GM21381 (cell line): Measurements from ENCODE around the gene IL17RA.
"Not testable (repeated sequence)": the region's sequence is repeated elsewhere in the genome, so short reads cannot be mapped to it uniquely, and the experiment has no call there.

ENCODE experiments used
- ATAC-seq: cut with Tn5 transposase; IDR thresholded peaks from one replicate; pipeline ENCODE4 v1.9.1; 2021; ENCODE audit warnings: mild to moderate bottlenecking, moderate library complexity; ENCODE audit not compliant: unreplicated experiment

Gene IL17RA, protein sequence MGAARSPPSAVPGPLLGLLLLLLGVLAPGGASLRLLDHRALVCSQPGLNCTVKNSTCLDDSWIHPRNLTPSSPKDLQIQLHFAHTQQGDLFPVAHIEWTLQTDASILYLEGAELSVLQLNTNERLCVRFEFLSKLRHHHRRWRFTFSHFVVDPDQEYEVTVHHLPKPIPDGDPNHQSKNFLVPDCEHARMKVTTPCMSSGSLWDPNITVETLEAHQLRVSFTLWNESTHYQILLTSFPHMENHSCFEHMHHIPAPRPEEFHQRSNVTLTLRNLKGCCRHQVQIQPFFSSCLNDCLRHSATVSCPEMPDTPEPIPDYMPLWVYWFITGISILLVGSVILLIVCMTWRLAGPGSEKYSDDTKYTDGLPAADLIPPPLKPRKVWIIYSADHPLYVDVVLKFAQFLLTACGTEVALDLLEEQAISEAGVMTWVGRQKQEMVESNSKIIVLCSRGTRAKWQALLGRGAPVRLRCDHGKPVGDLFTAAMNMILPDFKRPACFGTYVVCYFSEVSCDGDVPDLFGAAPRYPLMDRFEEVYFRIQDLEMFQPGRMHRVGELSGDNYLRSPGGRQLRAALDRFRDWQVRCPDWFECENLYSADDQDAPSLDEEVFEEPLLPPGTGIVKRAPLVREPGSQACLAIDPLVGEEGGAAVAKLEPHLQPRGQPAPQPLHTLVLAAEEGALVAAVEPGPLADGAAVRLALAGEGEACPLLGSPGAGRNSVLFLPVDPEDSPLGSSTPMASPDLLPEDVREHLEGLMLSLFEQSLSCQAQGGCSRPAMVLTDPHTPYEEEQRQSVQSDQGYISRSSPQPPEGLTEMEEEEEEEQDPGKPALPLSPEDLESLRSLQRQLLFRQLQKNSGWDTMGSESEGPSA

DNA sequence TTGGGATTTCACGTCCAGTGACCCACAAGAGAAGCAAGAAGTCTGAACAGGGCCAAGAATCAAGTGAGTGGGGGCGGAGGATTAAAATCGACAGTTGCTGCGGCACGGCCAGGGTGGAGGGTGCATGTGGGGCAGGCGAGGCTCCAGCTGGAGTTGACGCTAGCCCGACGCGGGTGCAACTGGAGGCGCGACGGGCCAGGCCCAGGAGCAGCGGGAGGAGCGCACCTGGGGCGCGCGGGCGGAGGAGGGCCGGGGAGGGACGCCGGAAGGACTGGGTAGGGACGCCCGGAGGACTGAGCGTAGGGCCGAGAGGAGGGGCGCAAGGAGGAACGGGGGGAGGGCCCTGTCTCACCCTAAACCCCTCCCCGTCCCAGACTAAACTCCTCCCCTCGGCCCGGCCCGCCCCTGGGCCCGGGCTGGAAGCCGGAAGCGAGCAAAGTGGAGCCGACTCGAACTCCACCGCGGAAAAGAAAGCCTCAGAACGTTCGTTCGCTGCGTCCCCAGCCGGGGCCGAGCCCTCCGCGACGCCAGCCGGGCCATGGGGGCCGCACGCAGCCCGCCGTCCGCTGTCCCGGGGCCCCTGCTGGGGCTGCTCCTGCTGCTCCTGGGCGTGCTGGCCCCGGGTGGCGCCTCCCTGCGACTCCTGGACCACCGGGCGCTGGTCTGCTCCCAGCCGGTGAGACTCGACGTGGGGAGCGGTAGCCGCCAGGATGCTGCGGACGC, at the start of gene IL17RA:
IL17RA (plus strand) TSS at position 447 of the 723 bp plus-strand sequence; CDS start at position 539, 92 bp downstream.
- ATAC-seq = peak; percentile 91

DNA sequence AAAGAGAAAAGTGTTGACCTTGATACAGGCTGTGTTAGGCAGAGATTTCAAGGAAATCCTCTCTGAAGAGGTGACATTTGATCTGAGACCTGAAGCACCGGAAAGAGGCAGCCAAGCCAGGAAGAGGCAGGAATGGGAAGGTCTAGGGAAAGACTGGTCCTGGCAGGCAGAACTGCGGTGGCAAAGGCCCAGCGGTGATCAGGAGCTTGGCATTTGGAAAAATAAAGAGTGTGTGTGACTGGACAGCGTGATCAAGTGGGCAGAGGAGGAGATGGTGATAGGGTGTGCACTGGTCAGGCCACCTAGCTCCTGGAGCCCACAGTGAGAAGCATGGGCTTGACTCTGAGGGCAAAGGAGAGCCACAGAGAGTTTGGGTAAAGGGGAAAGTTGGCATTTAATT, 49.6 kb upstream of the IL17RA start:
- ATAC-seq = no peak

DNA sequence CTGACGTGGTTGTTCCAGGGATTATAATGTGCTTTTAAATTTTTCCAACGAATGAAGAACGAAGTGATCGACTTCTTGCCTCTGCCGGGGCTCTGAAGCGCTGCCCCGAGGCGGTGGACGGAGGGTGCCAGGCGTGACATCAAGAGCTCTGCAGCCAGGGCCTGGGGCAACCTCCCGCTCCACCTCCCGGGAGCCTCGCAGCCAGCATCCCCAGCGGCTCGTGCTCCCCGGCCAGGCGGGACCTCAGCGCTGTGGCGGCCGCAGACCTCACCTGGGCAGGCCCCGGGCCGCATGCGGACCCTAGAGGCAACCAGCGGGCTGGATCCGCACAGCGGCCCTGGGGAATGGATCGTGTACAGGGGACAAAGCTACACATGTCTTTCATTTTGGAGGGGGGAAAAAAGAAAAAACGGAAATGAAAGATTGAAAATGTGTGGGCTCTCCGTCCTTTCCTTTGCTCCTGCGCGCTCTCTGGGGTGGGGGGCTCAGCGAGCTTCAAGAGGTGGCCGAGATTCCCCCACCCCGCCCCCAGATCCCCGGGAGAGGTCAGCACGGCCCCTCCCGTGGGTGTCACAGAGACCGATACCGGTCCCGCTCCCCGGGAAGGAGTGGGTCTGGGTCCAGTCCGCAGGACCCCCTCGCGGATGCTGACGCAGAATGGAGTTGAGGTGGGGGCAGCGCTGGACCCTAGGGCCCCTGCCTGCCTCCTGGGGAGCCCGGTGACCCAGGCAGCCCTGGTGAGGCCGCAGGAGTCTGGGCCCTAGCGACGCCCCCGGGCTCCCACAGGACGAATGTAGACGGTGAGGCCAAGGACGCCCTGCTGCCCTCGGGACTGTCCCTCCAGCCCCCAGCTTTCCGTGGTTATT, 48.6 kb upstream of the IL17RA start:
- ATAC-seq = not testable (repeated sequence)

DNA sequence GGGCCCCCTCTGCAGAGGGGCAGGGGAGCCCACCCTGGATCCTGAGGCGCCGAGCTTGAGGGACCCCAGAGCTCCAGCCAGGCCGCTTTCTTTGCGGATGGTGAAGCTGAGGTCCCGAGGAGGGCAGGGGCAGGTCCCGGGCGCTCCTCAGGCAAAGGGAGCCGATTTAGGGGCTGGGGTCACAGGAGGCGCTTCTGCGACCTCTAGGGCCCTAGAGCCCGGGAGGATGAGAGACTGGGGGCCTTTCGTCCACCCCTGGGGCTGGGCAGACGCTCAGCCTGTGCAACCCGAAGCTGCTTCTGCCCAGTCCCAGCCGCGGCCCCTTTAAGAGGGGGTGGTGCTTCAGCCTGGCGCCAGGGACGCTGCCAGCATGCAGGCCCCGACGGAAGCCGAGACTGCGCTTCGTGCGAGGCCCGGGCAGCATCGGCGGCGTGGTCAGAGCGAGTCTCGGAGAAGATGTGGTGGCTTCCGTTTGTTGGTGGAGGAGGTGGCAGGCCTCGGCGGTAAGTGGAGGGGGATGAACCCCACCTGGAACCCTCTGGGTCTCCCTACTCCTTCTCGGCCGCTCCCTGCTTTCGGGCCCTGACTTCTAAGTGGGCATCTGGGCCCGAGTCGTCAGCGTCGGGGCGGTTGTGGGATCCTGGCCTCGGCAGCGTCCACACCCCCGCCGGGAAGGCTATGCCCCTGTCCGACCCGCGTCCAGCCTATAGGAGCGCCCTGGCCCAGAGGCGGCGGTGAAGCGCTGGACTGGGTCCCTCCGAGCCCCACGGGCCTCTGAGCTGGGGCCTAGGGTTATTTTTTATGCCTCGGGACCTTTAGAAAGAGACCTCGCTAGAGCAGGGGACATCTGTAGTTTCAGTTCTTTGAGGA, 47.7 kb upstream of the IL17RA start:
- ATAC-seq = not testable (repeated sequence)

DNA sequence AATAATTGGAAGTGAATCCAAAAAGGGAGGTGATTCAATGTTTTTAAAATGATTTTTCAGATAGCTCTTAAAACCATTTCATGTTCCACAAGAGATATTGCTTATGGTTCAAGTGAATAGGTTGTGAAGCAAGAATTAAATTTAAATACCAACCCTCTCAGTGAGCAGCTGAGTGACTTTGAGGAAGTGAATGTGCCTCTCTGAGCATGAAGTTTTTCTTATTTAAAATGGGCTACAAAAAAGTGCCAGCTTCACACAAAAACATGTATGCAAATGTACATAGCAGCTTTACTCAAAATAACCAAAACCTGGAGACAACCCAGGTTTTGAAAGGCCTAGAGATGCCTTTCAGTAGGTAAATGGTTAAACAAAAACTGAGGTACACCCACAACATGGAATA, 41.3 kb upstream of the IL17RA start:
- ATAC-seq = no peak

DNA sequence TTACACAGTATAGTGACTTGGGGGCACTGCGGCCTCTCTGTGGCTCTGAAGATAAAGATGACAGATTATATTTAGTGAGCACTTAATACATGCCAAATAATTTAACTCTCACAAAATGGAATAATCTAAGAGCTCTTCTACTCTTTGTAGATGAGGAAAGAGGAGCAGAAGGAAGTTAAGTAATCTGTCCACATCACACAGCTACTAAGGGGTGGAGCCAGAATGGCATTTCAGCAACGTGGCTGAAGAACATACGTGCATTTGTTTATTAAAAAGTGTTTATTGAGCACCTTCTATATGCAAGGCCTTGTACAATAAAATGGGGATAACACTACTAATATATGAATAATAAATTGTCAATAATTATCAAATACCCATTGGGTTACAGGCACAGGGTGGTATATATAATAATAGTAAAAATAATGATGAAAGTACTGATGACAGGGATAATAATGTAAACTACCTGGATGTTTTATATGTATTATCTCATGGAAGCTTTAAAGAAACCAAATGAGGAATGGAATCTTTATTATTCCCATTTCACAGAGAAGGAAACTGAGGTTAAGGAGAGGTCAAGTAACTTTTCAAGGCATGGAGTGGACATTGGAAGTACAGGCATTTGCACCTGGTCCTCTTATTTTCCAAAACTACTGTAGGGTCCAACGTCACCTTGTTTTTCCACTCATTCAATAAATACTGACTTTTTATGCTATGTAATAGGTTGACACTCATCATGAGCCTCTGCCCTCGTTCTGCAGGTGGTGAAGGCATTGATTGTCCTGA, 38.0 kb upstream of the IL17RA start:
- ATAC-seq = no peak

DNA sequence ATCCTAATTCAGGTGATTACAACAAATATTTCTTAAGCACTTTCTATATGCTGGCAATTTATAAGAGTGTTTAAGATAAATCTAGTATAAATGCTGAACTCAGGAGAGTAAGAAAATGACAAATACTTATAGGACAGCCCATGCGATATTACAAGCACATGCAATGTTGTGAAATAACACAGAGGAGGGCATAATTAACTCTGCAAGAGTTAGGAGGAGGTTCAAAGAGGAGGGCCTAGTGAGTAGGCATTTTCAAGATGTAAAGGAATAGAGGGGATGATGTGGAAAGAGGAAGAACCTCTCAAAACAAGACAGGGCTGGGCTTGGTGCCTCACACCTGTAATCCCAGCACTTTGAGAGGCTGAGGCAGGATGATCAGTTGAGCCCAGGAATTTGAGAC, 37.1 kb upstream of the IL17RA start:
- ATAC-seq = no peak

DNA sequence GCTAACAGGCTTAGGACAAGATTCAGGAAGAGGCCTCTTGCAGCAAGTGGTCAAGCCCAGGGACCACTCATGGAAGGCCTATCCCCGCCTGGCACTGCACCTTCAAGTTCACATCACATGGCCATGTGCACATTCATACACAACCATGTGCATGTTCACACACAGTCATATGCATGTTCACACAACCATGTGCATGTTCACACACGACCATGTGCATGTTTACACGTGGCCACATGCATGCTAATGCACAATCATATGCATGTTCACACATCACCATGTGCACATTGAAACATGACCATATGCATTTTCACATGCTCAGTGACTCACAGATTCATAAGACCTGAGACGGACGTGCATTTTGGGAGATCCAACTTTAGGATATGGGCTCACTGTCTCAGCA, 28.7 kb upstream of the IL17RA start:
- no peak for ATAC-seq

DNA sequence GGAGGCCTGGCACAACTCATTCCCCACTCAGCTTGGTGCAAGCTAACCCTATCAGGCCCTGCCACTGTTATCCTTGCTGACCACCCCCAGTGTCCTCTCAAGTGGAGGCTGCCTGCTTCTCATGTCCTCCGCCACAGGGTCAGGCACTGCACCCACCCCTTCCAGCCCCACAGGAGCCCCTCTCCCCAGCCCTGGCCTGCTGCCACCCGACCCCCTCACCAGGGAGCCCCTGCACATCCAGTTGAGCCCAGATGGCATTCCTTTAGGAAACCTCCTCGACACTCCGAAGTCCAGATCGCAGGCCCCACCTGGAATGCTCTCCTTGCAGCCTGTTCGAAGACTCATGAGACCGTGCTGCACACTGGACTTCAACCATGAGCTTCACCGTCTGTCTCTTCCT, 28.0 kb upstream of the IL17RA start:
- no peak for ATAC-seq

DNA sequence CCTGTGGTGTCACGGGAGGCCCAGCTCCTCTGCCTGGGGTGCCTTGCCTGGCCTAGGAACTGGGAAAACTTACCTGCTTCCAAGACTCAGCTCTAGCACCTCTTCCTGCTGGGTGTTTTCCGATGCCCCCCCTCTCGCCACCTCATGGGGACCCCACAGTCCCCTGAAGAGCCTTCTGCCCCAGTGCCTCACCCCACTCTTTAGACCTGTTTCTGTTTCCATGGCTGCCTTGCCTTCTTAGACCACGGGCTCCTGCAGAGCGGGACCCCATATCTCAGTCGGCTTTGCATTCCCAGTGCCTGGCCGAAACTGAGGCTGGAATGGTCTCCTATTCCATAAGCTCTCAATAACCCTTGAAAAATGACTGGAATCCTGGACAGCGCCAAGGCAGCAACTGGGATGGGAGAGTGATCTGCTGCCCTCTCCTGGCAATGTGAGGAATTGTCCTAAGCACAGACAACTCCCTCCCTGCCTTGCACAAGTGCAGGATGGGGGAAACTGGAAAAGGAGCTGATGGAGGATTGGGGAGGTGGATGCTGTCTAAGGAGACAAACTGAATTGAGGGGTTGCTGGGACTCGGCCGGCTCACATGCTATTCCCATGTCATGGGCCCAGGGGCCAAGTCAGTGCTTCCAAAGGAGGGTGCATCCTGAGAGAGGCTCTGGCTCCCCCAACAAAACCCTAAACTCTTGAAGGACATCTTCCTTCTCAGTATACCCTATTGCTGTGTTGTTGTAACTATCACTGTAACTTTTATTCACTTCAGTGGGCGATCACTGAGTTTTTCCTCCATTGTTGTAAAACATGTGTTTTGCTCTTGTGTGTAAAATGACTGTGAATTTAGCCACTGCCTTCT, 26.6 kb upstream of the IL17RA start:
- ATAC-seq = no peak

DNA sequence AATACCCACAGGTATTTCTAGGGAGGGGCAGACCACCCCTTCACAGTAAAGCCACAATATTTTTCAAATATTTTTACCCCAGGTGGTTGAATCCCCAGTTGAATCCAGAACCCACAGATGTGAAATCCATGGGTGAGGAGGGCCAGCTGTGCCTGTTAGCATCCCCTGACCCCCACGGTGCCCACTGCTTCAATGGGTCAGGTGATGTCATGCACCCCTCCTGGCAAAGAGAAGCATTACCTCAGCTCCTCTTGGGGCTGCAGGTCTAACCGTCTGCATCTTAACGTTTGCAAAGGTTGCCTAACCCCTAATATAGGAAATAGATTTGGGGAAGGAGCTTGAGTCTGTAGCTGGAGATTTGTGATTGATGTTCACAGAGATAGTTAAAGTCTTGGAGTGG, 24.7 kb upstream of the IL17RA start:
- no peak for ATAC-seq

DNA sequence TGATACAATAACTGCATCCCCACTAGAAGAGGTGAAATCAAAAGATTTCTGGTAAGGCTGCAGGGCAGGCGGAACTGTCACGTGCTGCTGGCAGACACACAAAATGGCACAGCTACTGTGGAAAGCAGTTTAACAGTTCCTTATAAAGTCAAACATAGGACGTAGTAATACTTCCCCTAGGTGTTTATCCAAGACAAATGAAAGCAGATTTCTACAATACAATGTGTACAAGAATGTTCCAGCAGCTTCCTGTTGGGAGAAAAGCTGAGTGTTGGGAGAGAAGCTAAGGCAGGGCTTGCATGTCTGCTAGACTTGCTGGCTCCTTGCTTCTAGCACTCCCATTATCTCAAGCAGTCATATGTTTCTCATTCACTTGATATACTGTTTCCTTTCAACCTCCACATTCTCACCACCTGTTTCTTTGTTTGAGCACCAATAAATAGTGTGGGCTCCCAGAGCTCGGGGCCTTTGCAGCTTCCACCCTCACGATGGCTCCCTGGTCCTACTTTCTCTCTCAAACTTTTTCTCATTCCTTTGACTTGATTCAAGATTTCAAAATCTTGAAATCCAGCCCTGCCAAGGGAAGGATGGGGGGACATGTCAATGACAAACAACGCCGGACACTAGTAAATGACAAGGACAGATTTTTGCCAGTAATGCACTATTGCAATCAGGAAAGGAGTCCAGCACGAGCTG, 21.2 kb upstream of the IL17RA start:
- no peak for ATAC-seq

DNA sequence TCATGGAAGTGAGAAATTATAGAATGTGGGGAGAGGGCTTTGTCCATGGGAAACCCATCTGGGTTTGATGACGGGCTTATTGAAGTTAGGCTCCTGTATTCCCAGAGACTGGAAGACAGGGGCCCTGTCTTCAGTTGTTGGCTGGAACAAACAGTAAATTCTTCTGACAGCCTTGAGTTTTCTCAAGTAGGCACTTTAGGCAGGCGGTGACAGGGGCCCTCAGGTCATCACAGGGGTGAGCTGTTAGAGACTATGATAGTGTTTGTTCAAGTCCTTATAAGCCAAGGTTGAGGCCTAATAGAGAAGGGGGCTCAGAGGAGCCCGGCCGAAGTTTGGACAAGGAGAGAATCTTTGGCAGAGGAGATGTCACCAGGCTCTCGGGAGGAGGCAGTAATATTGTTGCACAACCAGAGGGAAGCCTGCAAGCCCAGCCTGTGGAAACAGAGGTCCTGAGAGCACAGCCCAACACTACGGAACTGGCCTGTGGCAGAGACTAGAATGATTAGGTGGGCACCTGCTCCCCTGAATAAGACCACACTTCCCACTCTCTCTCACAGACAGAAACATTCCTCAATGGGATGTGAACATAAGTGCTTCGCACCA, 20.2 kb upstream of the IL17RA start:
- ATAC-seq = no peak

DNA sequence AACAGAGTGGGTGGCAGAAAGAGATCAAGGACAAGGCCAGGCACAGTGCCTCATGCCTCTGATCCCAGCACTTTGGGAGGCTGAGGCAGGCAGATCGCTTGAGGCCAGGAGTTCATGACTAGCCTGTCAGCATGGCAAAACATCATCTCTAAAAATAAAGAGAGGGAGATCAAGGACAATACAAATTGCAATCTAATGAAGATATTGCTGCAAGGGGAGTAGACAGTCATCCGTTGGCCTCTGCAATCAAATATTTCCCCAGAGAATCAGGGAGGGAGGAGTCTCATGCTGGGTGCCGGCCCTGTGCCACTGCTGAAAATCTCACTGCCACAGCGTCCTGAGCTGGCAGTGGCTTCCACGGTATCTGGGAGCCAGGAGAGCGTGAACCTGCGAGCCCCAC, 19.4 kb upstream of the IL17RA start:
- ATAC-seq = no peak

DNA sequence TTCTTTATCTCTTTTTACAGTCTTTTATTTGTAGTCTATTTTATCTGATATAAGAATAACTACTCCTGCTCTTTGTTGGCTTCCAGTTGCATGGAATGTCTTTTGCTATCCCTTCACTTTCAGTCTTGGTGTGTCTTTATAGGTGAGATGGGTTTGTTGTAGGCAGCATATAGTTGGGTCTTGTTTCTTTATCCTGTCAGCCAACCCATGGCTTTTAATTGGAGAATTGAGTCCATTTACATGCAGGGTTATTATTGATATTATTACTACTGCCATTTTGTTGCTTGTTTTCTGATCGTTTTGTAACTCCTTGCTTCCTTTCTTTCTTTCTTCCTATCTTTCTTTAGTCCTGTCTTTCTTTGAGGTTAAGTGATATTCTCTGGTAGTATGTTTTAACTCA, 11.9 kb upstream of the IL17RA start:
- ATAC-seq = no peak

DNA sequence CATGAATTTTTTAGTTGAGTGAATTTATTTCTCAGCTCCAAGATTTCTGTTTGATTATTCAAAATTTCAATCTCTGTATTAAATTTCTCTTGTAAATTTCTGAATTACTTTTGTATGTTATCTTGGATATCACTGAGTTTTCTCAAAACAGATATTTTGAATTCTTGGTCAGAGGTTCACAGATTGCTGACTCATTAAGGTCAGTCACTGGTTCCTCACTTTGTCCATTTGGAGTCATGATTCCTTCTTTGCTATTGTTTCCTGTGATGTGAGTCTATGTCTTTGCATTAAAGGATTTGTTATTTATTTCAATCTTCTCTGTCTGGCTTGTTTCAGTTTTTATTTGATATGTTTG, 10.2 kb upstream of the IL17RA start:
- ATAC-seq = no peak

DNA sequence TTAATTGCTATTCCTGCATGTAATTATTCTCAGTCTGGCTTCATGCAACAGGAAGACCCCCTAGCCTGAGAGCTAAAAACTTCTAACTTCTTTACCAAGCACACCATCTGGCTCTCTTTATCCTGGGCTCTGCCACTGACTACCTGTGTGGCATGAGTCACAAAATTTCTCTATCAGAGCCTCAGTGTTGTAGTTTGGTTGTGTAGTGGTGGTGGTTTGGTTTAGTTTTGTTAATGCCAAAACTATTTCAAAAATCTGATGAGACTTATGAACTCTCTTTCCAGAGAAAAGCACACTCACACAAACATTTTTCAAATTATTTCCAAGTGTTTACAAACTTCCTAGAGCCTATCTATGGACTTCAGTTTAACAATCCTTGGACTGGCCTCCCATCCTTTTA, 7.5 kb upstream of the IL17RA start:
- no peak for ATAC-seq
